Breast epithelium (tissue), 4 donors: Measurements from ENCODE around the gene DIS3L2. TPM values are rescaled to one million over a fixed set of nuclear protein-coding genes. Genes with fewer than 3 reads are reported as not detected.

Experiments
- DNase-seq, 2 donors: peaks; one replicate each; pipeline ENCODE4 v3.0.0-alpha.2; 2019; ENCODE audit warnings: low spot score in 2 of 2
- H3K27ac ChIP-seq, 2 donors: fragments of 200-600 bp; sonication (generic) in 1 of 2; one replicate each; pipeline ENCODE4 v1.5.1; 2016 to 2019; ENCODE audit warnings: mild to moderate bottlenecking in 1 of 2
- H3K27me3 ChIP-seq, 2 donors: fragments of 200-600 bp; sonication (generic) in 1 of 2; one replicate each; pipeline versions ENCODE4 v1.5.1 to v1.6.0; 2017 to 2019; ENCODE audit warnings: control low read depth in 1 of 2, mild to moderate bottlenecking in 1 of 2
- H3K36me3 ChIP-seq: fragments of 200-600 bp; one replicate; pipeline ENCODE4 v1.5.1; 2019
- H3K4me1 ChIP-seq, 2 donors: fragments of 200-600 bp; sonication (generic); one replicate each; pipeline ENCODE4 v1.5.1; 2016 to 2019; ENCODE audit warnings: control low read depth in 1 of 2
- H3K4me3 ChIP-seq, 3 donors: fragments of 200-600 bp; sonication (generic); 1 replicate in 2 of 3; 2 replicates in 1 of 3; pipeline ENCODE4 v1.5.1; 2016 to 2019; ENCODE audit warnings: mild to moderate bottlenecking in 3 of 3, moderate library complexity in 2 of 3
- H3K9me3 ChIP-seq, 2 donors: fragments of 200-600 bp; sonication (generic) in 1 of 2; one replicate each; pipeline ENCODE4 v1.5.1; 2016 to 2019; ENCODE audit warnings: control low read depth in 1 of 2
- POLR2A ChIP-seq: fragments of 450-650 bp; IDR thresholded peaks from one replicate; pipeline ENCODE4 v1.6.1; 2016; ENCODE audit warnings: antibody characterized with exemption, mild to moderate bottlenecking, moderate library complexity
- POLR2AphosphoS5 ChIP-seq, 3 donors: sonication (generic); formaldehyde crosslinking; IDR thresholded peaks; one replicate each; pipeline ENCODE4 v1.6.1; 2017; ENCODE audit warnings: antibody characterized with exemption in 3 of 3
- intact Hi-C: fragments of 100-400 bp; cut with DNase I; formaldehyde crosslinking; loops from one replicate; pipeline ENCODE4 v1.15.1; 2023; ENCODE audit warnings: low total_unique reads
- total RNA-seq, 3 donors: library from RNA; depleted of rRNA; stranded (reverse); fragments of >200 nt; gene quantifications; one replicate each; pipeline ENCODE4 v1.1.0, GENCODE V29; 2016
- TF ChIP-seq, protein P1 (sequence below), 3 donors: fragments of 450-650 bp; IDR thresholded peaks; one replicate each; pipeline ENCODE4 v1.5.1; 2016 to 2017; ENCODE audit warnings: antibody characterized with exemption in 3 of 3, mild to moderate bottlenecking in 3 of 3, moderate library complexity in 3 of 3

Gene DIS3L2
- total RNA-seq, 3 donors from 2014 or later = 19.2 to 38.9 (median 33.4) TPM

DNA sequence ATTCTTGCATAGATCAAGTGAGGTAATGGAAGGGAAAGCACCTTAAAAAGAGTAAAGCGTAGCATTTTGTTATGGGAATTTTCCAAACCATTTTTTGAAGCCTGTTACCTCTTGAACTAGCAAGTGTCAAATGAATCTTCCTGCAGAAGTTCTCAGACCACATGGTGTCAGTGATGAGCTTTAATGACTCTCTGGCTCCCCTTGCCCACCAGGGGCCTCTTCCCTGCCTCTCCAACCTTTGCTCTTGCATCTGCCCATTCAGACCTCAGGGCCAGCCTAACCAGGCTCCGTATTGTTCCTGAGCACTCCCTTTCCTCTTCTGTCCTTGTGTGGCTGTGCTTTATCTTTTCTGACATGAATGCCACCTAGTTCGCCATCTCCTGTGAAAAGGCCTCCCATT, 155.9 kb downstream of the DIS3L2 start:
- no peak for TF ChIP-seq POLR2AphosphoS5 (IDR thresholded peaks at IDR 0.05)
- no peaks in the 10 kb centered on the region for H3K36me3 ChIP-seq
- no peaks in the 10 kb centered on the region for H3K4me1 ChIP-seq
- DNase-seq = no peak
- no peaks in the 10 kb centered on the region for H3K9me3 ChIP-seq
- no peaks in the 10 kb centered on the region for H3K27me3 ChIP-seq
- H3K27ac ChIP-seq = no peak overlapping the region
- H3K4me3 ChIP-seq = no peak overlapping the region
- intact Hi-C loops = no loop called here

- intact Hi-C loops = no loop called here
- TF ChIP-seq POLR2A = no peak
- TF ChIP-seq, protein P1, sequence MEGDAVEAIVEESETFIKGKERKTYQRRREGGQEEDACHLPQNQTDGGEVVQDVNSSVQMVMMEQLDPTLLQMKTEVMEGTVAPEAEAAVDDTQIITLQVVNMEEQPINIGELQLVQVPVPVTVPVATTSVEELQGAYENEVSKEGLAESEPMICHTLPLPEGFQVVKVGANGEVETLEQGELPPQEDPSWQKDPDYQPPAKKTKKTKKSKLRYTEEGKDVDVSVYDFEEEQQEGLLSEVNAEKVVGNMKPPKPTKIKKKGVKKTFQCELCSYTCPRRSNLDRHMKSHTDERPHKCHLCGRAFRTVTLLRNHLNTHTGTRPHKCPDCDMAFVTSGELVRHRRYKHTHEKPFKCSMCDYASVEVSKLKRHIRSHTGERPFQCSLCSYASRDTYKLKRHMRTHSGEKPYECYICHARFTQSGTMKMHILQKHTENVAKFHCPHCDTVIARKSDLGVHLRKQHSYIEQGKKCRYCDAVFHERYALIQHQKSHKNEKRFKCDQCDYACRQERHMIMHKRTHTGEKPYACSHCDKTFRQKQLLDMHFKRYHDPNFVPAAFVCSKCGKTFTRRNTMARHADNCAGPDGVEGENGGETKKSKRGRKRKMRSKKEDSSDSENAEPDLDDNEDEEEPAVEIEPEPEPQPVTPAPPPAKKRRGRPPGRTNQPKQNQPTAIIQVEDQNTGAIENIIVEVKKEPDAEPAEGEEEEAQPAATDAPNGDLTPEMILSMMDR (IDR thresholded peaks at IDR 0.05) = no peak
- TF ChIP-seq POLR2AphosphoS5 (IDR thresholded peaks at IDR 0.05) = no peak
- no peak overlapping the region for H3K4me3 ChIP-seq
- no peaks in the 10 kb centered on the region for H3K9me3 ChIP-seq
- H3K27me3 ChIP-seq = no peaks in the 10 kb centered on the region
- no peak for DNase-seq
- H3K27ac ChIP-seq = no peak overlapping the region
- H3K4me1 ChIP-seq = no peaks in the 10 kb centered on the region
- H3K36me3 ChIP-seq = no peaks in the 10 kb centered on the region
These were observed 159.4 kb downstream of the DIS3L2 start for GRCh38 chr2:232120911-232121310.

DNA sequence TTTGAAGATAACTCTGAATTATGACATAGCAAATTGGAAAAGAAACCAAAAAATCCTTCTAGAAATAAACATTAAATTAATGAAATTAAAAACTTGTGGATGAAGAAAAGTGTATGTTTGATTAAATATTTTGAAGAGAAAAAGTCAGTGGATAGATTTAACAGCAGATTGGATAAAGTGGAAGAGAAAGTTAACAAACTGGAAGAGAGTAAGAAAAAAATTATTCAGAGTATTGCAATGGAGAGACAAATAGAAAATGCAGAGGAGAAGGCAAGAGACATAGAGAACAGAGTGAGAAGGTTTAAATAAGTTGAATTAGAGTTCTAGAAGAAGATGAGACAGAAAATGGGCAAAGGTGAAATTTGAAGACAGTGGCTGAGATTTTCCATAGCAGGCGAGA, 162.8 kb downstream of the DIS3L2 start:
- Histone ChIP-seq H3K4me1 (no peaks in the 10 kb centered on the region), H3K4me3 (no peak overlapping the region), H3K9me3 (no peaks in the 10 kb centered on the region), H3K36me3 (no peaks in the 10 kb centered on the region), H3K27ac (no peak overlapping the region), H3K27me3 (no peaks in the 10 kb centered on the region)
- TF ChIP-seq POLR2AphosphoS5 (IDR thresholded peaks at IDR 0.05) (no peak), POLR2A (no peak)
- TF ChIP-seq, protein P1 (IDR thresholded peaks at IDR 0.05) = no peak
- no peak for DNase-seq
- intact Hi-C loops = no loop called here

DNA sequence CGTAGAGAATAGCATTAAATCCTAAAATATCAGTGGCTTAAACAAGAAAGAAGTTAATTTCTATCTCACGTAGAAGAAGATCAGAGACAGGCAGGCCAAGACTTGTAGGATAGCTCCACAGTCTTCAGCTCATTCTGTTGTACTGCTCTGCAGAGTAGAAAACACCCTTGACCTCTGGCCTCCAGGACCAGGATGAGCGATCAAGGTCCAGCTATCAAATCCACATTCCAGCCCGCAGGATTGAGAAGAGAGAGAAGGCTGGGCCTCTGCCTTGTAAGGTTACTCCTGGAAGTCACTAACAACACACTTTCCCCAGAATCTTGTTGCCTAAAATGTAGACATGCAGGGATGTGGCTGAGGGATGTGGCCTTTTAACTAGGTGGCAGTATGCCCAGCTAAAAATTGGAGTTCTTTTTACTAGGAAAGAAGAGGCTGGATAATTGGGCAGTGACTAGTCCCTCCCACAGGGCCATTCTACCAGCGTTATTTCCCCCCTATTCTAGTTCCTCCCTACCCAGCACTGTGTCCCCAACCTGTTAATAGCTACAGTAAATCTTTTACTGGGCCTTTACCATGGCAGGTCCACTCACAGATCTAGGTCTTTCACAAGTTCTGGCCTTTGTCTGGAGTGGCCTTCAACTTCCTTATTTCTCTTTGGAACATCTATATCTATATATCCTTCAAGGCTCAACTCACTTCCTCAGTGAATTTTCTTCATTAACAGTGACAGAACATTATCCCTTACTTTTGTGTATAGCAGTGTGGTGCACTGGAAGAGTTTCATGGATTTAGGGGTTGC, 165.0 kb downstream of the DIS3L2 start:
- H3K27ac ChIP-seq = no peak overlapping the region
- no peaks in the 10 kb centered on the region for H3K27me3 ChIP-seq
- H3K9me3 ChIP-seq = no peaks in the 10 kb centered on the region
- H3K4me3 ChIP-seq = no peak overlapping the region
- no peaks in the 10 kb centered on the region for H3K36me3 ChIP-seq
- intact Hi-C loops = no loop called here
- TF ChIP-seq, protein P1 (IDR thresholded peaks at IDR 0.05) = no peak
- TF ChIP-seq POLR2A = no peak
- TF ChIP-seq POLR2AphosphoS5 (IDR thresholded peaks at IDR 0.05) = no peak
- DNase-seq = no peak
- no peaks in the 10 kb centered on the region for H3K4me1 ChIP-seq

GRCh38 chr2:232129483-232129882, 168.0 kb downstream of the DIS3L2 start:
- H3K4me3 ChIP-seq = no peak overlapping the region
- H3K9me3 ChIP-seq = no peaks in the 10 kb centered on the region
- intact Hi-C loops = no loop called here
- TF ChIP-seq, protein P1 (IDR thresholded peaks at IDR 0.05) = no peak
- TF ChIP-seq POLR2AphosphoS5 (IDR thresholded peaks at IDR 0.05) (no peak), POLR2A (no peak)
- H3K4me1 ChIP-seq = no peaks in the 10 kb centered on the region
- no peaks in the 10 kb centered on the region for H3K36me3 ChIP-seq
- H3K27ac ChIP-seq = no peak overlapping the region
- no peak for DNase-seq
- no peaks in the 10 kb centered on the region for H3K27me3 ChIP-seq
